MM.1S (cell line): Measurements from ENCODE around the gene CYTH3.
"Not testable (repeated sequence)": the region's sequence is repeated elsewhere in the genome, so short reads cannot be mapped to it uniquely, and the experiment has no call there.

Experiments
- DNase-seq: peaks from one replicate; pipeline ENCODE4 v3.0.0-alpha.2; 2015
- H2AFZ ChIP-seq: fragments of 300-600 bp; sonication (generic); 2 replicates; pipeline ENCODE4 v1.6.0; 2016; ENCODE audit warnings: antibody characterized with exemption, low read length
- H3F3A ChIP-seq: fragments of 300-600 bp; sonication (generic); 2 replicates; pipeline ENCODE4 v1.6.1; 2016; ENCODE audit warnings: mild to moderate bottlenecking, antibody characterized with exemption, low read length, moderate library complexity, mixed read lengths; ENCODE audit not compliant: insufficient read depth
- H3K27ac ChIP-seq: fragments of 300-600 bp; sonication (generic); 2 replicates; pipeline ENCODE4 v1.5.1; 2016; ENCODE audit warnings: mild to moderate bottlenecking, low read length
- H3K27me3 ChIP-seq: fragments of 300-600 bp; sonication (generic); replicated peaks from 2 replicates; pipeline ENCODE4 v1.6.0; 2016; ENCODE audit warnings: low read length; ENCODE audit not compliant: insufficient read depth
- H3K36me3 ChIP-seq: fragments of 300-600 bp; sonication (generic); replicated peaks from 2 replicates; pipeline ENCODE4 v1.6.1; 2016; ENCODE audit warnings: mild to moderate bottlenecking, low read length, mixed read lengths; ENCODE audit not compliant: insufficient read depth
- H3K4me1 ChIP-seq: fragments of 300-600 bp; sonication (generic); 2 replicates; pipeline ENCODE4 v1.6.1; 2016; ENCODE audit warnings: low read length, mixed read lengths
- H3K4me2 ChIP-seq: fragments of 300-600 bp; sonication (generic); 2 replicates; pipeline ENCODE4 v1.6.0; 2016; ENCODE audit warnings: low read depth, low read length
- H3K4me3 ChIP-seq: fragments of 300-600 bp; sonication (generic); 2 replicates; pipeline ENCODE4 v1.5.1; 2016; ENCODE audit warnings: low read length, mixed read lengths
- H3K79me2 ChIP-seq: fragments of 300-600 bp; sonication (generic); 2 replicates; pipeline ENCODE4 v1.6.1; 2016; ENCODE audit warnings: mixed run types, low read length, mixed read lengths
- H3K9ac ChIP-seq: fragments of 300-600 bp; sonication (generic); 2 replicates; pipeline ENCODE4 v1.6.1; 2016; ENCODE audit warnings: low read length, mixed read lengths
- H3K9me2 ChIP-seq: fragments of 300-600 bp; sonication (generic); replicated peaks from 2 replicates; pipeline ENCODE4 v1.6.1; 2016; ENCODE audit warnings: mild to moderate bottlenecking, low read length, mixed read lengths; ENCODE audit not compliant: insufficient read depth
- H3K9me3 ChIP-seq: fragments of 300-600 bp; sonication (generic); replicated peaks from 2 replicates; pipeline ENCODE4 v1.6.1; 2016; ENCODE audit warnings: mild to moderate bottlenecking, low read length, mixed read lengths; ENCODE audit not compliant: insufficient read depth
- H4K20me1 ChIP-seq: fragments of 300-600 bp; sonication (generic); 2 replicates; pipeline ENCODE4 v1.6.1; 2016; ENCODE audit warnings: mild to moderate bottlenecking, low read length, moderate library complexity, mixed read lengths; ENCODE audit not compliant: insufficient read depth
- EZH2 ChIP-seq: fragments of 300-600 bp; sonication (generic); optimal IDR thresholded peaks from 2 replicates; pipeline ENCODE3; 2017; ENCODE audit warnings: low read depth, mild to moderate bottlenecking, antibody characterized with exemption, low read length, mixed read lengths
- EZH2phosphoT487 ChIP-seq: fragments of 300-600 bp; sonication (generic); IDR thresholded peaks from 2 replicates; pipeline ENCODE4 v1.6.1; 2018; ENCODE audit warnings: antibody characterized with exemption, low read length
- TF ChIP-seq, protein P1 (sequence below): fragments of 300-600 bp; sonication (generic); IDR thresholded peaks from 2 replicates; pipeline ENCODE4 v1.5.1; 2016; ENCODE audit warnings: antibody characterized with exemption, low read length, mixed read lengths

CYTH3 gene

DNA sequence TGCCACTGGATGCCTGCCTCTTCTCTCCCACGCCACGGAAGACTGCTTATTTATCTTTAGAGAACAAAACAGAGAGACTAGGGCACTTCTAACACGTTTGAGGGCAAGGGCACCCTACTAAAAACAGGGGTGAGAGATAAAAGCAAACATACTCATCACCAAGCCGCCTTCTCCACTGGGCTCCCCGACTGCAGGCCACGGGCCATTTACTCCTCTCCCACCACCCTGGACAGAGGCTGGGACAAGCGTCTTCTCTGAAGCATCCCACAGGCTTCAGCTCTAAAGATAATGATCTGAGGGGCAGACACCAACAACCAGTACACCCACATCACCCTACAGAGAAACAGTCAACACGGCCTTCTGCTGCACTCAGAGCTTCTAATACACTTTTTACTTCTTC is 78.7 kb downstream of the CYTH3 start:
- Histone ChIP-seq H3K4me1 (no peaks in the 10 kb centered on the region), H3K27me3 (no peaks in the 10 kb centered on the region), H3K4me2 (no peak overlapping the region), H3K9me2 (no peaks in the 10 kb centered on the region), H3K27ac (no peak overlapping the region), H3K9me3 (no peaks in the 10 kb centered on the region), H3K36me3 (no peaks in the 10 kb centered on the region), H3K4me3 (no peak overlapping the region), H3F3A (no peaks in the 10 kb centered on the region), H3K79me2 (peaks cover 19% of the 10 kb centered on the region), H2AFZ (no peak overlapping the region), H3K9ac (no peak overlapping the region), H4K20me1 (no peaks in the 10 kb centered on the region)
- DNase-seq, result no peak
- TF ChIP-seq, protein P1, sequence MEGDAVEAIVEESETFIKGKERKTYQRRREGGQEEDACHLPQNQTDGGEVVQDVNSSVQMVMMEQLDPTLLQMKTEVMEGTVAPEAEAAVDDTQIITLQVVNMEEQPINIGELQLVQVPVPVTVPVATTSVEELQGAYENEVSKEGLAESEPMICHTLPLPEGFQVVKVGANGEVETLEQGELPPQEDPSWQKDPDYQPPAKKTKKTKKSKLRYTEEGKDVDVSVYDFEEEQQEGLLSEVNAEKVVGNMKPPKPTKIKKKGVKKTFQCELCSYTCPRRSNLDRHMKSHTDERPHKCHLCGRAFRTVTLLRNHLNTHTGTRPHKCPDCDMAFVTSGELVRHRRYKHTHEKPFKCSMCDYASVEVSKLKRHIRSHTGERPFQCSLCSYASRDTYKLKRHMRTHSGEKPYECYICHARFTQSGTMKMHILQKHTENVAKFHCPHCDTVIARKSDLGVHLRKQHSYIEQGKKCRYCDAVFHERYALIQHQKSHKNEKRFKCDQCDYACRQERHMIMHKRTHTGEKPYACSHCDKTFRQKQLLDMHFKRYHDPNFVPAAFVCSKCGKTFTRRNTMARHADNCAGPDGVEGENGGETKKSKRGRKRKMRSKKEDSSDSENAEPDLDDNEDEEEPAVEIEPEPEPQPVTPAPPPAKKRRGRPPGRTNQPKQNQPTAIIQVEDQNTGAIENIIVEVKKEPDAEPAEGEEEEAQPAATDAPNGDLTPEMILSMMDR, result no peak
- TF ChIP-seq EZH2 (no peak), EZH2phosphoT487 (no peak)

DNA sequence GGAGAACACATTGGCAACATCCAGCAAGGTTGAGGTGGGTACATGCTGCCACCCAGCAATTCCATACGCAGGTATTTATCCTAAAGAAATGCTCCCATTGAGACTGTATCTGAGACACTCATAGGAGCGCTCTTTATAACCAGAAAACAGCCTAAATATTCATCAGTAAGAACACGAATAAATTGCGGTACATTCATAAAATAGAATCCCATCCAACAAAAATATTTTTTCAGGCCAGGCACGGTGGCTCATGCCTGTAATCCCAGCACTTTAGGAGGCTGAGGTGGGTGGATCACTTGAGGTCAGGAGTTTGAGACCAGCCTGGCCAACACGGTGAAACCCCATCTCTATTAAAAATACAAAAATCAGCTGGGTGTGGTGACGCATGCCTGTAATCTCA is 81.9 kb downstream of the CYTH3 start:
- not testable (repeated sequence) for H3K27me3 ChIP-seq, H3K4me1 ChIP-seq, H3F3A ChIP-seq, H4K20me1 ChIP-seq, H3K9me3 ChIP-seq, H2AFZ ChIP-seq, H3K27ac ChIP-seq, H3K4me3 ChIP-seq, H3K36me3 ChIP-seq, DNase-seq, H3K9me2 ChIP-seq, H3K4me2 ChIP-seq, H3K9ac ChIP-seq
- peaks cover 14% of the 10 kb centered on the region for H3K79me2 ChIP-seq

DNA sequence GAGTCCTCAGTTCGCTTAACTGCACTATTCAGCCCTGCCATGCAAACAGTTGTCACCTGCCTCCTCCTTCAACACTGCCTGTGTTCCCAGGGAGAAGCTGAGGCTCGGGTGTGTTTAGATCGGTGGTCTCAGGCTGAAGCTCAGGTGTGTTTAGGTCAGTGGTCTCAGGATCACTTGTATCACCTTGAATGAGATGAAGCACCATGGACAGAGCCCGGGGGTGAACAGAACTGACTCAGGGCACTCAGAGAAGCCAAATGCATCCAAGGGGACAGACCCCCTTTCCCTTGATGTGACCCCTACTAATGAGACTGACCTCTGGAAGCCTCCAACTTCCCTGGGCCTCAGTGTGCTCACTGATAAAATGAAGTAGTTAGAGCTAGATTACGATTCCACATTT is 84.0 kb downstream of the CYTH3 start:
- Histone ChIP-seq H4K20me1 (no peaks in the 10 kb centered on the region), H3K9ac (no peak overlapping the region), H3K9me2 (no peaks in the 10 kb centered on the region), H3K4me2 (no peak overlapping the region), H3K27ac (no peak overlapping the region), H3K27me3 (no peaks in the 10 kb centered on the region), H3K79me2 (peaks cover 4% of the 10 kb centered on the region), H2AFZ (no peak overlapping the region), H3F3A (no peaks in the 10 kb centered on the region), H3K4me3 (no peak overlapping the region), H3K36me3 (no peaks in the 10 kb centered on the region), H3K4me1 (no peaks in the 10 kb centered on the region), H3K9me3 (no peaks in the 10 kb centered on the region)
- TF ChIP-seq, protein P1, result no peak
- no peak for DNase-seq

DNA sequence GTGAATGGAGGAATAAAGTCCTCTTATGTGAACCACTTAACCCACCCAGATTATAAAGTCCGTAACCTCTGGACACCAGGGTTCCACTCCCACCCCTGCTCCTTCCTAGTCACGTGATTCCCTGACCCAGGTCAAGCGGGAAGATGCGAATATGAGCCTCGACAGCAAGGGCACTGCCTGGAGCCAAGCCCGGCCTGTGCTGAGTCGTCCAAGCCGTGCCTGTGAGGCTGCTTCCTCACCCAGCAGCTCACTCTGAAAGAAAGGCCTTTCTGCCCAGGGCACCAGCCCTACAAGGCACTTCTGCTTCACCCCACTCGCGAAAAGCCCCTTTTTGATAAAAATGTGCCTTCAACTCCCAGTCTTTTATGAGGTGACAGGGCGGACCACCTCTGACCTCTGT is 85.8 kb downstream of the CYTH3 start:
- no peak overlapping the region for H3K27ac ChIP-seq
- H4K20me1 ChIP-seq, result no peaks in the 10 kb centered on the region
- no peaks in the 10 kb centered on the region for H3K9me2 ChIP-seq
- no peaks in the 10 kb centered on the region for H3F3A ChIP-seq
- DNase-seq, result no peak
- no peaks in the 10 kb centered on the region for H3K9me3 ChIP-seq
- no peak overlapping the region for H2AFZ ChIP-seq
- no peak overlapping the region for H3K4me2 ChIP-seq
- no peaks in the 10 kb centered on the region; the same call in 1 of the 2 replicates for H3K79me2 ChIP-seq
- no peaks in the 10 kb centered on the region for H3K36me3 ChIP-seq
- H3K27me3 ChIP-seq, result no peaks in the 10 kb centered on the region
- TF ChIP-seq, protein P1, result no peak
- TF ChIP-seq EZH2 (no peak), EZH2phosphoT487 (no peak)
- no peaks in the 10 kb centered on the region for H3K4me1 ChIP-seq
- H3K9ac ChIP-seq, result no peak overlapping the region
- no peak overlapping the region for H3K4me3 ChIP-seq
